UCSD-AML1 (cell line): ENCODE results near the gene ZNF581.

Experiments
- DNase-seq: peaks from one replicate; lab custom pipeline; 2025; ENCODE audit not compliant: unreplicated experiment; lab: John Stamatoyannopoulos, UW

The ZNF581 gene

GRCh38 chr19:55643003-55643886, at the start of gene ZNF581:
TSS of gene ZNF581 (plus strand) at chr19:55643649. CDS start at chr19:55644572, 923 bp downstream.
- DNase-seq = peak; percentile 83

- DNase-seq = no peak
Observed at GRCh38 chr19:55594996-55595545, 48.4 kb upstream of the ZNF581 start.

GRCh38 chr19:55596304-55596703, 47.1 kb upstream of the ZNF581 start:
- DNase-seq = no peak

GRCh38 chr19:55597501-55597921, 45.9 kb upstream of the ZNF581 start:
- no peak for DNase-seq

- DNase-seq = no peak
Observed at GRCh38 chr19:55598034-55598433, 45.4 kb upstream of the ZNF581 start.

GRCh38 chr19:55598719-55599467, 44.6 kb upstream of the ZNF581 start:
- peak; percentile 96 for DNase-seq

GRCh38 chr19:55599468-55599841, 44.0 kb upstream of the ZNF581 start, which contains the start of gene FIZ1:
TSS of gene FIZ1 (minus strand) at chr19:55599517. CDS start at chr19:55597865, 1,652 bp downstream.
- peak; percentile 98 for DNase-seq

- peak; percentile 92 for DNase-seq
Observed at GRCh38 chr19:55599842-55600661, 43.4 kb upstream of the ZNF581 start, which contains the start of gene ZNF524. TSS of gene ZNF524 (plus strand) at chr19:55600288. CDS start at chr19:55602113, 1,825 bp downstream.

GRCh38 chr19:55600662-55601028, 42.8 kb upstream of the ZNF581 start:
- no peak for DNase-seq

- no peak for DNase-seq
Observed at GRCh38 chr19:55601084-55601483, 42.4 kb upstream of the ZNF581 start.

- no peak for DNase-seq
Observed at GRCh38 chr19:55602104-55603001, 41.1 kb upstream of the ZNF581 start.

- no peak for DNase-seq
Observed at GRCh38 chr19:55603115-55603514, 40.3 kb upstream of the ZNF581 start.

- DNase-seq = no peak
Observed at GRCh38 chr19:55603581-55604292, 39.7 kb upstream of the ZNF581 start.

- peak; percentile 98 for DNase-seq
Observed at GRCh38 chr19:55605207-55605636, 38.2 kb upstream of the ZNF581 start.

- DNase-seq = peak; percentile 76
Observed at GRCh38 chr19:55605637-55606470, 37.6 kb upstream of the ZNF581 start, which contains the start of gene ZNF865. TSS of gene ZNF865 (plus strand) at chr19:55605647. CDS start at chr19:55613619, 7,972 bp downstream.

- DNase-seq = no peak
Observed at GRCh38 chr19:55606471-55606787, 37.0 kb upstream of the ZNF581 start.

- DNase-seq = no peak
Observed at GRCh38 chr19:55606817-55607216, 36.6 kb upstream of the ZNF581 start.

GRCh38 chr19:55609326-55609725, 34.1 kb upstream of the ZNF581 start:
- no peak for DNase-seq
